ENCODE results near the gene SMIM1.

Gene SMIM1

GRCh38 chr1:3822421-3822820, 49.9 kb downstream of the SMIM1 start:
- DNase-seq (ENCODE audit: low read depth), result no peak

DNA sequence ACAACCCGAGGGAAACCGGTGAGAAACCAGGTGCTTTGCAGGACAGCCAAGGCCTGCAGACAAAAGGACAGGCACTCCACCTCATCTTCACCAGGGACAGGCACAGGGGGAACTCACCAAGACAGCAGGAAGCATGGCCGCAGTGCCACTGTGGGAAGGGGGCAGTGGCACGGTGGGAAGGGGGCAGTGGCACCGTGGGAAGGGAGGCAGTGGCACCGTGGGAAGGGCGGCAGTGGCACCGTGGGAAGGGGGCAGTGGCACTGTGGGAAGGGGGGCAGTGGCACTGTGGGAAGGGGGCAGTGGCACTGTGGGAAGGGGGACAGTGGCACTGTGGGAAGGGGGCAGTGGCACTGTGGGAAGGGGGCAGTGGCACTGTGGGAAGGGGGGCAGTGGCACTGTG, 52.1 kb downstream of the SMIM1 start:
- no peak for DNase-seq (ENCODE audit: low read depth)

DNA sequence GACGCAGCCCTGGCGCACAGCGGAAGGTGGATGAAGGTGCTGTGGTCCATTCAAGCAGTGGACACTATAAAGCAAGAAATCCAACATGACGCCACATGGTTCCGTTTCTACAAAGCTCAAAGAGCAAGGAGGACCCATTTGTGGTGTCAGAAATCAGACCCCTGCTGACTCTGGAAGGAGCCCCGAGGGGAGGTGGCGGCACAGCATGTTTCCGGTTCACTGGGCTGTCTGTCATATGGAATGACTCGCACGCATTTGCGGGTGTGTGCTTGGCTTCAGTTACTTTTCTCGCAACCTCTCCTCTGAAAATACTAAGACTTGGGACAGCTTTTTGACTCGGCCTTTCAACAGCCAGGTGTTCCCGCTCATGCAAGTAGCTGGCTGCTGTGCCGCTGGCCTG, 52.8 kb downstream of the SMIM1 start:
- DNase-seq (ENCODE audit: low read depth), result no peak
